Gastroesophageal sphincter (tissue), 4 donors: Measurements from ENCODE around the gene KIF5C. TPM values are rescaled to one million over a fixed set of nuclear protein-coding genes. Genes with fewer than 3 reads are reported as not detected.
A peak's percentile ranks its signal among the peaks of the same experiment; 100 is the strongest.

ENCODE experiments used
- ATAC-seq: fragments of 150-250 bp; one replicate; pipeline ENCODE4 v1.9.1; 2016; ENCODE audit warnings: mild to moderate bottlenecking, moderate library complexity
- H3K27ac ChIP-seq, 4 donors: fragments of 200-600 bp; sonication (generic) in 3 of 4; 1 replicate in 3 of 4; 2 replicates in 1 of 4; pipeline ENCODE4 v1.5.1; 2016 to 2019
- H3K27me3 ChIP-seq: fragments of 200-600 bp; sonication (generic); one replicate; pipeline ENCODE4 v1.5.1; 2019
- H3K36me3 ChIP-seq, 2 donors: fragments of 200-600 bp; sonication (generic); one replicate each; pipeline ENCODE4 v1.5.1; 2019; ENCODE audit warnings: control low read depth in 1 of 2
- H3K4me1 ChIP-seq, 3 donors: fragments of 200-600 bp; sonication (generic); 1 replicate in 2 of 3; 2 replicates in 1 of 3; pipeline ENCODE4 v1.5.1; 2016 to 2019; ENCODE audit warnings: control low read depth in 2 of 3
- H3K4me3 ChIP-seq, 2 donors: fragments of 200-600 bp; sonication (generic); one replicate each; pipeline ENCODE4 v1.5.1; 2019; ENCODE audit warnings: mild to moderate bottlenecking in 1 of 2, moderate library complexity in 1 of 2
- H3K9me3 ChIP-seq, 3 donors: fragments of 200-600 bp; sonication (generic); one replicate each; pipeline ENCODE4 v1.5.1; 2017 to 2019; ENCODE audit warnings: control low read depth in 2 of 3
- EP300 ChIP-seq: sonication (generic); formaldehyde crosslinking; IDR thresholded peaks from one replicate; pipeline ENCODE4 v1.6.1; 2017; ENCODE audit warnings: antibody characterized with exemption, mild to moderate bottlenecking
- POLR2A ChIP-seq, 2 donors: fragments of 450-650 bp; IDR thresholded peaks; one replicate each; pipeline ENCODE4 v1.6.1; 2017; ENCODE audit warnings: antibody characterized with exemption in 2 of 2, mild to moderate bottlenecking in 2 of 2, moderate library complexity in 1 of 2
- POLR2AphosphoS5 ChIP-seq: sonication (generic); formaldehyde crosslinking; IDR thresholded peaks from one replicate; pipeline ENCODE4 v1.6.1; 2017; ENCODE audit warnings: antibody characterized with exemption
- WGBS, 2 donors: methylation state at CpG; one replicate each; pipeline ENCODE4 v1.1.5; 2018; ENCODE audit warnings: low coverage in 1 of 2; 5-methylcytosine and 5-hydroxymethylcytosine counted together
- total RNA-seq, 4 donors: library from RNA; depleted of rRNA; stranded (reverse); fragments of >200 nt; gene quantifications; one replicate each; pipeline ENCODE4 v1.1.0, GENCODE V29; 2016
- TF ChIP-seq, protein P1 (sequence below), 4 experiments: fragments of 200-600 bp in 2 of 4; fragments of 450-650 bp in 2 of 4; sonication (generic) in 1 of 4; IDR thresholded peaks; one replicate each; pipeline ENCODE4 v1.5.1; 2017 to 2019; ENCODE audit warnings: antibody characterized with exemption in 4 of 4, mild to moderate bottlenecking in 2 of 4, moderate library complexity in 2 of 4

The KIF5C gene
- total RNA-seq, 4 donors from 2014 or later = 3.3 to 6.6 (median 4.5) TPM

DNA sequence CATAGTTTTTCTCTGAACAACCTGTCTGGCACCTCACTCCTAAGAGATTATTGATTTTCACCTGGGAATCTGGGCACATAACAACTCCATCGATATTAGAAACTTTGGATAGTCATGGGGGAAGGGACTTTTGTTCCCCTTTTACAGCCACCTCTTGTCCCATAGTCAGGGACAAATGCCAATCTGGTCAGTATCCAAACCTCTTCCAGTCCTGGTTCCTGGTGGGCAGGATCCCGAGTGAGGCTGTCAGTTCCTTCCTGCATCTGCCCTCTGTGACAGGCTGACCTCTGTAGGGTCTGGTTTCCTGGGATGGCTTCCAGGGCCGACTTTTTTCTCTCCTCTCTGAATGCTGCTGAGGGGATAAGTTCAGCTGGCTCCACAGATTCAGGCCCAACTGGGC lies 11.0 kb downstream of the KIF5C start:
- TF ChIP-seq, protein P1, sequence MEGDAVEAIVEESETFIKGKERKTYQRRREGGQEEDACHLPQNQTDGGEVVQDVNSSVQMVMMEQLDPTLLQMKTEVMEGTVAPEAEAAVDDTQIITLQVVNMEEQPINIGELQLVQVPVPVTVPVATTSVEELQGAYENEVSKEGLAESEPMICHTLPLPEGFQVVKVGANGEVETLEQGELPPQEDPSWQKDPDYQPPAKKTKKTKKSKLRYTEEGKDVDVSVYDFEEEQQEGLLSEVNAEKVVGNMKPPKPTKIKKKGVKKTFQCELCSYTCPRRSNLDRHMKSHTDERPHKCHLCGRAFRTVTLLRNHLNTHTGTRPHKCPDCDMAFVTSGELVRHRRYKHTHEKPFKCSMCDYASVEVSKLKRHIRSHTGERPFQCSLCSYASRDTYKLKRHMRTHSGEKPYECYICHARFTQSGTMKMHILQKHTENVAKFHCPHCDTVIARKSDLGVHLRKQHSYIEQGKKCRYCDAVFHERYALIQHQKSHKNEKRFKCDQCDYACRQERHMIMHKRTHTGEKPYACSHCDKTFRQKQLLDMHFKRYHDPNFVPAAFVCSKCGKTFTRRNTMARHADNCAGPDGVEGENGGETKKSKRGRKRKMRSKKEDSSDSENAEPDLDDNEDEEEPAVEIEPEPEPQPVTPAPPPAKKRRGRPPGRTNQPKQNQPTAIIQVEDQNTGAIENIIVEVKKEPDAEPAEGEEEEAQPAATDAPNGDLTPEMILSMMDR (IDR thresholded peaks at IDR 0.05) = no peak
- TF ChIP-seq POLR2AphosphoS5 = no peak
- TF ChIP-seq EP300 = no peak
- no peak for TF ChIP-seq POLR2A (IDR thresholded peaks at IDR 0.05)
- no peaks in the 10 kb centered on the region for H3K9me3 ChIP-seq
- peaks cover 0 to 13% (median 0%) of the 10 kb centered on the region in 3 donors for H3K4me1 ChIP-seq
- H3K27ac ChIP-seq = no peak overlapping the region
- ATAC-seq = no peak
- peaks cover 14% of the 10 kb centered on the region for H3K27me3 ChIP-seq
- no peak overlapping the region for H3K4me3 ChIP-seq
- H3K36me3 ChIP-seq = no peaks in the 10 kb centered on the region
- WGBS, 2 donors = 91 to 100% methylated on average over 1 of the region's 3 CpGs

DNA sequence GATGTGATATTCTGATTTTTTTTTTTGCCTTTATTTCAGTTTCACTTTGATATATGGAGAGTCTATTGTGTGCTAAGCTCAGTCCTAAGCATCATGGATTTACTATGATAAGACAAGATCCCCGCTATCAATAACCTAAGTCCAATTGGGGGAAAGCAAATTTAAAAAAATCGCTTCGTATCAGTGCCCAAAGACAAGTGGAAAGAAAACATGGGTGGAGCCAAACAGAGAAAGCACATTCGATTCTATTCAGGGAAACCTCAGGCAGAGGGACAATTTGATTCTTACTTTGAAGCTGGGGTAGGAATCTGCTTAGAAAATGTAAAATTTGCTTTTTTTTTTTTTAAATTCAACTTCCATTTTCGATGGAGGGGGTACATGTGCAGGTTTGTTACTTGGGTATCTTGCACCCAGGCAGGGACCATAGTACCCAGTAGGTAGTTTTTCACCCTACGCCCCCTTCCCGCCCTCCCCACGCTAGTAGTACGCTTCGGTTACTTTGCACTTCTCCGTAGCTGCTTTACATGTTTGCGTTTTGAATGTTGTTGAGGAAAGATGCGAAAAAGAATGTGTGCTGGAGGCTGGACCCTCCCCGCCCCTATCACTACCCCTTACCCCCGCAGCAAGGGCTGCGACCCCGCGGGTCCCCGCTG lies 12.4 kb downstream of the KIF5C start:
- peaks cover 14% of the 10 kb centered on the region for H3K27me3 ChIP-seq
- WGBS, 2 donors = 36 to 42% methylated on average over 7 to 9 of the region's 19 CpGs

DNA sequence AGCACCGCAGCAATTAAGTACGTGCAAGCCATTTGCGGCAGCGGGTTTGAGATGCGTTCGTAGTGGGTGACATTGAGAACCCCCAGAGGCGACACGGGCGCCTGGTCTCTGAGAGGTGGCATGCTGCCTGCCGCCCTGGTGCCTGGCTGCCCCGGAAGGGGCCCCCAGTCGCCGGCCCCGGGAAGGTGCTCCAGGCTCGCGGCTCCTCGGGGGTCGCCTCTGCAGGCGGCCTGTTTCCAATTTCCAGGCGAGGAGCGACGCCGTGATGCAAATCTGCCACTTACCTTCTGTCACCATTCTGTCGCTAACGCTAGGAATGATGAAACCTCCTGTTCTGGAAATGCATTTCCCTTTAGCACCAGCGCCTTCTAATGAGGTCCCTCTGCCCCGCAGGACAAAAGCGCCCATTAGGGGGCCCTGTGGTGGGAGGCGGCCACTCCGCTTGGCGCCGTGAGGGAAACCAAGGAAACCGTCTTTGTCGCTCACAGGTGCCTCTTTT lies 13.0 kb downstream of the KIF5C start:
- Histone ChIP-seq H3K4me1 (peaks cover 0 to 13% (median 0%) of the 10 kb centered on the region in 3 donors), H3K27me3 (peaks cover 14% of the 10 kb centered on the region), H3K4me3 (peak overlapping the region; percentile 10 to 51), H3K9me3 (peaks cover 0 to 10% (median 0%) of the 10 kb centered on the region in 3 donors), H3K27ac (no peak overlapping the region), H3K36me3 (no peaks in the 10 kb centered on the region)
- no peak for TF ChIP-seq POLR2A (IDR thresholded peaks at IDR 0.05)
- no peak for TF ChIP-seq EP300
- no peak for TF ChIP-seq POLR2AphosphoS5
- TF ChIP-seq, protein P1 (IDR thresholded peaks at IDR 0.05) = no peak
- 49% methylated on average over 4 of the region's 34 CpGs; no CpG with 5 or more reads in 1 of the 2 donors for WGBS, 2 donors
- ATAC-seq = no peak

More for the DNA sequence above, 12.4 kb downstream of the KIF5C start:
- H3K4me1 ChIP-seq = peaks cover 0 to 13% (median 0%) of the 10 kb centered on the region in 3 donors
- no peak for ATAC-seq
- H3K4me3 ChIP-seq = peak overlapping the region; percentile 10 to 51
- H3K36me3 ChIP-seq = no peaks in the 10 kb centered on the region
- H3K9me3 ChIP-seq = peaks cover 0 to 5% (median 0%) of the 10 kb centered on the region in 3 donors
- H3K27ac ChIP-seq = no peak overlapping the region
- TF ChIP-seq POLR2A (IDR thresholded peaks at IDR 0.05) (no peak), POLR2AphosphoS5 (no peak), EP300 (no peak)
- TF ChIP-seq, protein P1 (IDR thresholded peaks at IDR 0.05) = no peak

DNA sequence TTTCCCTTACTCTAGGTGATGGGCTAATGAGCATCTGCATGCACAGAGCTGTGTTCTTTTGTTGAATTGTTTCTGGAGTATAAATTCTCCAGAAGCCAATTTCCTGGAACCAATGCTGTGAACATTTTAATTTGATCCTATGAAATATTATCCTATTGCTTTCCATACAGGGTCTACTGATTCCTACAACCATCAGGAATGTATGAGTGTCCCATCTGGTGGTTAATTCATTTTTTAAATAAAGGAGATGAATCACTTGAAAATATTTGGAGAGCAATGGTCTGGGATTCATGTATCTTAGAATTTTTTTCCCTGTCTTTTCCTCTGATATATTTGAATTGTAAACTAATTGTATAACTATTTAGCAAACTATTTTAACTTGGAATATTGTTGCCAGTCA lies 14.0 kb downstream of the KIF5C start:
- ATAC-seq = no peak
- peaks cover 14% of the 10 kb centered on the region for H3K27me3 ChIP-seq
- no peak overlapping the region for H3K4me3 ChIP-seq
- TF ChIP-seq, protein P1 (IDR thresholded peaks at IDR 0.05) = no peak
- no peak for TF ChIP-seq EP300
- no peak for TF ChIP-seq POLR2AphosphoS5
- no peak for TF ChIP-seq POLR2A (IDR thresholded peaks at IDR 0.05)
- peaks cover 0 to 13% (median 0%) of the 10 kb centered on the region in 3 donors for H3K4me1 ChIP-seq
- H3K36me3 ChIP-seq = no peaks in the 10 kb centered on the region
- peaks cover 0 to 14% (median 0%) of the 10 kb centered on the region in 3 donors for H3K9me3 ChIP-seq
- no peak overlapping the region for H3K27ac ChIP-seq

DNA sequence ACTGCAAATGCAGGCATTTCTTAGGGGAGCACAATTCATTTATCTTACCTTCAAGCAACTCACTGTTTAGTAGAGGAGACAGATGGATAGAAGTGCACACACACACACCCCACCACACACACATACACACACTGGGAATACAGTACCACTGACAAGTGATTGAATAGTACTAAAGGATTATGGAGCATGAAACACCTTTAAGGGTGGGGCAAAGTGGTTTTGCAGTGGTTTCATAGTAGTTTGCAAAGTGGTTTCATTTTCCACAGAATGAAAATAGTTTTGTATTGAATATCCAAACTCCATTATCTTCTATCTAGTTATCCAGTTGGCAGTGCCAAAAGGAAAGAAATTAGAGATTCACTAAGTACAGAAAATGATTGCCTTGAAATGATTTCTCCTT lies 18.9 kb downstream of the KIF5C start:
- Histone ChIP-seq H3K27ac (no peak overlapping the region), H3K4me3 (no peak overlapping the region), H3K4me1 (no peaks in the 10 kb centered on the region), H3K36me3 (no peaks in the 10 kb centered on the region), H3K9me3 (peaks cover 0 to 14% (median 0%) of the 10 kb centered on the region in 3 donors), H3K27me3 (peaks cover under 1% of the 10 kb centered on the region)
- no peak for ATAC-seq
- TF ChIP-seq, protein P1 (IDR thresholded peaks at IDR 0.05) = no peak
- TF ChIP-seq EP300 (no peak), POLR2A (IDR thresholded peaks at IDR 0.05) (no peak), POLR2AphosphoS5 (no peak)
